ENCODE measurements around the gene P2RY14. TPM values are rescaled to one million over a fixed set of nuclear protein-coding genes. Genes with fewer than 3 reads are reported as not detected.
A peak's percentile ranks its signal among the peaks of the same experiment; 100 is the strongest.

P2RY14 gene
- total and polyA plus RNA-seq, 2 of the 13 experiments (the other 11 are each of a cell fraction or from before 2014, with no cell fraction given), result not detected

GRCh38 chr3:151178208-151178845, 100.0 kb downstream of the P2RY14 start (continued):
- TF ChIP-seq ZNF710 (CRISPR knock-in tag; IDR thresholded peaks at IDR 0.05; ENCODE audit: borderline replicate concordance) (peak; percentile 63; the same call in 1 of the 2 replicates), ZSCAN22 (CRISPR knock-in tag; IDR thresholded peaks at IDR 0.05) (no peak), MED13 (CRISPR knock-in tag; IDR thresholded peaks at IDR 0.05) (no peak), ZNF232 (CRISPR knock-in tag; IDR thresholded peaks at IDR 0.05; ENCODE audit: borderline replicate concordance) (no peak), FOXJ3 (CRISPR knock-in tag; IDR thresholded peaks at IDR 0.05; ENCODE audit: borderline replicate concordance) (peak; percentile 75; the same call in 1 of the 2 replicates), GATA4 (IDR thresholded peaks at IDR 0.05; ENCODE audit: borderline replicate concordance, low read depth) (peak; percentile 33; the same call in 1 of the 2 replicates), ATM (IDR thresholded peaks at IDR 0.05; ENCODE audit: borderline replicate concordance) (no peak), SMAD1 (CRISPR knock-in tag; IDR thresholded peaks at IDR 0.05; ENCODE audit: borderline replicate concordance, low read depth) (no peak), DRAP1 (CRISPR knock-in tag; IDR thresholded peaks at IDR 0.05) (peak; percentile 47; the same call in 1 of the 2 replicates), KMT2B (CRISPR knock-in tag; IDR thresholded peaks at IDR 0.05) (no peak), TBX2 (CRISPR knock-in tag; IDR thresholded peaks at IDR 0.05; ENCODE audit: borderline replicate concordance) (peak; percentile 58; the same call in 1 of the 2 replicates), SP5 (CRISPR knock-in tag; IDR thresholded peaks at IDR 0.05; ENCODE audit: borderline replicate concordance, low read depth) (peak; percentile 80), STAG1 (CRISPR knock-in tag; IDR thresholded peaks at IDR 0.05) (0 out of 2 replicates have a peak, but pooled peaks have one; percentile 8), TBX3 (IDR thresholded peaks at IDR 0.05; ENCODE audit: borderline replicate concordance) (peak; percentile 50; the same call in 1 of the 2 replicates), FOXP1 (IDR thresholded peaks at IDR 0.05) (no peak), FOXP1 (CRISPR knock-in tag; IDR thresholded peaks at IDR 0.05) (peak; percentile 84)

Measured in HepG2 (cell line).